NCI-H446 (cell line): ENCODE results near the gene GAGE1.
"Not testable (repeated sequence)": the region's sequence is repeated elsewhere in the genome, so short reads cannot be mapped to it uniquely, and the experiment has no call there.

Experiments
- DNase-seq, 2 experiments: peaks; one replicate each; lab custom pipeline; 2025; lab: John Stamatoyannopoulos, UW

GAGE1 gene

GRCh38 chrX:49598720-49599119 lies at the start of gene GAGE1:
TSS of gene GAGE1 (plus strand) at chrX:49599020. CDS start at chrX:49600175, 1,155 bp downstream.
- not testable (repeated sequence) for DNase-seq

- DNase-seq = not testable (repeated sequence)
Observed at GRCh38 chrX:49550989-49551388, 47.8 kb upstream of the GAGE1 start, which contains the start of gene GAGE12E. TSS of gene GAGE12E (plus strand) at chrX:49551289. CDS start at chrX:49552444, 1,155 bp downstream.

GRCh38 chrX:49560542-49560941 lies 38.3 kb upstream of the GAGE1 start, which contains the start of gene GAGE12F:
TSS of gene GAGE12F (plus strand) at chrX:49560842. CDS start at chrX:49561997, 1,155 bp downstream.
- not testable (repeated sequence) for DNase-seq

- not testable (repeated sequence) for DNase-seq
Observed at GRCh38 chrX:49568728-49569127, 30.1 kb upstream of the GAGE1 start.

- DNase-seq = not testable (repeated sequence)
Observed at GRCh38 chrX:49569152-49569551, 29.7 kb upstream of the GAGE1 start.

- DNase-seq = not testable (repeated sequence)
Observed at GRCh38 chrX:49570100-49570499, 28.7 kb upstream of the GAGE1 start, which contains the start of gene GAGE12G. TSS of gene GAGE12G (plus strand) at chrX:49570400. CDS start at chrX:49571555, 1,155 bp downstream.

GRCh38 chrX:49579649-49580048 lies 19.2 kb upstream of the GAGE1 start, which contains the start of gene GAGE12H:
TSS of gene GAGE12H (plus strand) at chrX:49579949. CDS start at chrX:49581104, 1,155 bp downstream.
- DNase-seq = not testable (repeated sequence)

GRCh38 chrX:49589196-49589595 lies 9.6 kb upstream of the GAGE1 start, which contains the start of gene GAGE2A:
TSS of gene GAGE2A (plus strand) at chrX:49589496. CDS start at chrX:49590651, 1,155 bp downstream.
- DNase-seq = not testable (repeated sequence)

- DNase-seq = not testable (repeated sequence)
Observed at GRCh38 chrX:49589769-49590478, 8.9 kb upstream of the GAGE1 start.

- not testable (repeated sequence) for DNase-seq
Observed at GRCh38 chrX:49590488-49590887, 8.3 kb upstream of the GAGE1 start.

GRCh38 chrX:49610718-49611310 lies 12.0 kb downstream of the GAGE1 start:
- no peak for DNase-seq

GRCh38 chrX:49618574-49618973 lies 19.8 kb downstream of the GAGE1 start:
- no peak for DNase-seq

GRCh38 chrX:49627086-49627777 lies 28.4 kb downstream of the GAGE1 start:
- DNase-seq = peak in 1 of 2 experiments; percentile 8

GRCh38 chrX:49644991-49645637 lies 46.3 kb downstream of the GAGE1 start:
- DNase-seq = no peak

GRCh38 chrX:49656533-49656932 lies 57.7 kb downstream of the GAGE1 start:
- no peak for DNase-seq
